Measurements from ENCODE around the gene DENND4B.

DENND4B gene

DNA sequence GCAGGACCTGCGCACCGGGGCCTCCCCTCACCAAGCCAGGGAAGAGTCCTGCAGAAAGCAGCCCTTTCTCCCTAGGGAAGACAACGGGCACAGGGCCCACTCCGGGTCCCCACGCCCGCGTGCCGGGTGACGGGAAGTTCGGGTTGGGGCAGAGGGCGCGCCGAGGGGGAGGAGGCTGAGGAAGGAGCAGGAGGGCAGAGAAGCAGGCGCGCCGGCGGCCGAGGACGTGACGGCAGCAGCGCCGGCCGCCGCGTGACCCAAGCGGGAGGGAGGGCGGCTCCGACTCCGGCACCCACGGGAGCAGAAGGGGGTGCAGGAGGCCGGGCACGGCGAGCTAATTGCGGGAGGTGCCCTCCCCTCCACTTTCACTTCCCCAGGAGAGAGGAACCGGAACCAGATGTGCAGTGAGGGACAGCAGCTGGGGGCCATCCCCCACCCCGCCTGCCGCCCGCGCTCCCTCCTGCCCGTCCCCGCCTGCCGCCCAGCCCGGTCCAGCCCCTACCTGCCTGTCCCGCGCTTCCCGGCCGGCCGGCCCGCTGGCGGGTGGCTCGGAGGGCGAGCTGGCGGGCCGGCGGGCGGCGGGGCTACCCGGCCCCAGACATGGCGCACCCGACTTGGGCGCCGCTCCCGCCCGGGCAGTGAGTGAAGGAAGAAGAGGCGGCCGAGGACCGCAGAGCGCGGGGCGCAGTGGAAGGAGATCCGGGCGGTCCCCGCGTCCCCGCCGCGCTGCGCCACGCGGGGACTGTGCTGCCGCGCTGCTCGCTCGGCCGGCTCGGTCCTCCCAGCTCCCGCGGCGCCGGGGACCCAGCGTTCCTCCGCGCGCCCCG, 510 bp downstream of the DENND4B start:
- DNase-seq (ENCODE audit: low spot score): peak; percentile 69

DNA sequence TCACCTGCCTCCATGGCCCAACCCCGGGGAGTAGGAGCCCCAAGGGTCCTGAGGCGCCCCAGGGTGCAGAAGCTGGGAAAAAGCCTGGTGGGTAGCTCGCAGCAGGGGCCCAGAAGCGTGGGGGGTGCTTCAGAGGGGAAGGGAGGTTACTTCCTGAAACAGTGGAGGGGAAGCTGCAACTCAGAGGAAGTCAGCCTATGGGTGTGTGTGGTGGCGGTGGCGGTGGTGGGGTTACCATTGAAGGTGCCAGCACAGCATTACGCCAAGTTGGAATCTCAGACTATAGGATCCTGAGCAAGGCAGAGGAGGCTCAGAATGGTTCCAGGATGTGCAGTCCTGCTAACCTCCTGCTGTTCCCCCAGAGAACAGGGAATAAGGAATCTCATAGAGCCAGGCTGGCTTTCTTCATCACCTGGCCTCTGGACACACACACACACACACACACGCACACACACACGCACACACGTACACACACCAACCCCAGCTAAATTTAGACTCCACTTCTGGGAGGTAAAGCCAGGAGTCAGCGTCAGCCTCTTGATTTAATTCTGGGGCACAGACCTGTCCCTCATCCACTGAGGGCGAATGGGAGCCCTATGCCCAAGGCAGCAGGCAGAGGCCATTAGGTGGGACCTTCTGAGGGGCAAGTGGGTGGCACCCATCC, 1.3 kb downstream of the DENND4B start:
- DNase-seq (ENCODE audit: low spot score): peak; percentile 81

DNA sequence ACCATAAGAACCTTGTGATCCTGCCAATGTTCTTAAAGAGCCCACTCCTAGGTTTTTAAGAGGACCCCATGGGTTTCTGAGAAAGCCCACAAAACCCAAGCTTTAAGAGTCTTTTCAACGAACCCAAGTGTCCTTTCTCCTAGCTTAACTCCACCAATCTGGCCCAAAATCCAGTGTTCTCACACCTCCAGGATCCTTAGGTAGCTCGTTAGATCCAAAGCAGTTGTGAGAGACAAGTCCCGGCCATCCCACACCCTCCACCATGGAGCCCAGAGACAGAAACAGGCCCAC, 1.7 kb downstream of the DENND4B start:
- no peak for DNase-seq (ENCODE audit: low spot score)

DNA sequence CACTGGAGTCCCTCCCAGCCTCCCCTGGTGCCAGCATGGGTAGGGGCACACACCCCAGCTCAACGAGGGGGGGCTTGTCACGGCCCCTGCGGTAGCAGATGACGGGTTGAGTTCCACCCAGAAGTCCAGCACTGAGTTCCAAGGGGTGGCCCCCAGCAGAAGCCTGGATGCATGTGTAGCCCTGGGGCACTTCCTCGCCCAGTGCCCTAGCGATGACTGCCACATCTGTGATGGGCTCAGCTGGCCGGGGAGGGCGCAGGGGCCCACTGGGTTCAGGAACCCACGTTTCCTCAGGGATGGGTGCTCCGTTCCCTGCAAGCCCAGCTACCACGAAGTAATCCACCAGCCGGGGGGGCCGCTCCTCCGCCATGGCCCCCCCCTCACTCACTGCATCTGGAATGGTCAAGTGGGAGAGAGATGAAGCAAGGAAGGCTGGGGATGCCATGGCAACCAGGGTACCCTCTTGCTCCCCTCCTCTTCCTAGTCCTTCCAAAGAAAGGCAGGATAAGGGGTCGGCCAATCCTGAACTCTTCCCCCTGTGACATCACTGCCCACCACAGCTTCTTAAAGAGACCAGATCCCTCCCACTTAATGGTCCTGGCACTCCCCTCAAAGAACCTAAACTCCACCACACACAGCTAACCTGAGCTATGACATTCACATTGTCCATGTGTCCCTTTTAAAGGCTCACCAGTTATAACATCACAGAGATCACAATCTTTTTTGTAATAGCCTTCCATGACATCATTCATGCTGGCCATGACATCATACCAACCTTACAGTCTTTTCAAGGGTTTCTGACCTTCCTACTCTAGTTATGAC, 2.3 kb downstream of the DENND4B start:
- DNase-seq (ENCODE audit: low spot score): no peak

DNA sequence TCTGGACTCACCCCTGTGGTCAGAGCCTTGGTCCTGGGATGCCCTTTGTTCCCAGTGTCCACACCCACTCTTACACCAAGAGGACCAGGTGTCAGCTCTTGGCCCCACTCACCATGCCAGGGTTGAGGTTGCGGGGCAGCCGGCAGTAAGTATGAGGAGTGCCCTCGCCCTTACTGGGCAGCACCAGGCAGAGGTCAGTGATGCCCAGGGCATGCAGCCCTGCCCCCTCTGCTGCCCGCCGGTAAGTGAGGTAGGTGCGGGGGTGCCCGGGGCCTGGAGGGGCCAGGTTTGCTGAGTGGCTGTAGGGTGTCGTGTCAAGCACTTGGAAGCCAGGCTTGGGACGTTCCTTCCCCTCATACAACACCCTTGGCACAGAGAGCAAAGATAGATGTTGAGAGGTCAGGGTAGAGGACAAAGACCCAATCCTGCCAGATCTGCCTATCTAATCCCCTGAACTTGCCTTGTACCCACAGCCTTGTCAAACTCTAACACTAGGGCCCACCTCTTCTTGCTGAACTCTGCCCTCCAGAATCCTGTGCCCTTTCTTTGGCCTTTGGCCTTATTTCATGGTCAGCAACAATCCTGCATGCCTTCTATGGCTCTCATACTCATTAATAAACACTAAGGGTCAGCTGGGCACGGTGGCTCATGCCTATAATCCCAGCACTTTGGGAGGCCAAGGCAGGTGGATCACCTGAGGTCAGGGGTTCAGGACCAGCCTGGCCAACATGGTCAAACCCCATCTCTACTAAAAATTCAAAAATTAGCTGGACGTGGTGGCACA, 3.6 kb downstream of the DENND4B start:
- DNase-seq (ENCODE audit: low spot score): no peak

DNA sequence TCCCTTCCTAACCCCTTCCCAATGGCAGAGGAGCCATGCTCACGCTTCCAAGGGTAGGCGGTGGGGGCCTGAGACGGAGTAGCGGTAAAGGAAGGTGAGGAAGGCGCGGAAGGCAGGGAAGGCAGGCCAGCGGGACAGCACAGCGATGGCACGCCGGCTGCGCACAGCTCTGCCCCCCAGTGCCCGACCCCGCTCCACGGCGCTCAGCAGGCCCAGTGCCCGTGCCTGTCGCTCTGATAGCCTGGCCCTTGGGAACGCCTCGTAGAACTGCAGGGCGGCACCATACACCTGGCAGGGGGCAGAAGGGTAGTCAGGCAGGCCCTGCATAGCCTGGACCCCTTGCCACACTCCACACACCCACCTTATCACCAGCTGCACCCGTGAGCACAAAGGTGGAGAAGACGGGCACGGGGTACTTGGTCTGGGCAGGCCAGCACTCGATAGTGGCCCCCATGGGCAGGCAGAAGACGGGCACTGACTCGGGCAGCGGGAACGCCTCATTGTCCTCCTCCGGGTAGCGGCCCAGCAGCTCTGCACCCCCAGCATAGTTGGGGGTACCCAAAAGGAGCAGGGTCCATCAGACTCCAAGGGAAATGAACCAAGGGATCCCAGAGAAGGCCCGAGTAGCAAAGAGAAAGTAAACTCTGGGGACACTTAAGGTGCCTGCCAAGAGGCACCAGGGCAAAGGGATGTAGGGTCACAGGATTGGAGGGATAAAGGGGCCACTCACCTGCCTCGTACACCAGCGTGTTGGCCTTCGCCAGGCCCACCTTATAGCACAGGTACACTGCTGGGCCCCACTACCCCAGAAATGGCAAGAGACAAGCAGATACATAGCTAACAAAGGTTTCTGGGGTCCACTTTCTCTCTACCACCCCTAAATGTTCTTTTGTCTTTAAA, 4.4 kb downstream of the DENND4B start:
- DNase-seq (ENCODE audit: low spot score): no peak

DNA sequence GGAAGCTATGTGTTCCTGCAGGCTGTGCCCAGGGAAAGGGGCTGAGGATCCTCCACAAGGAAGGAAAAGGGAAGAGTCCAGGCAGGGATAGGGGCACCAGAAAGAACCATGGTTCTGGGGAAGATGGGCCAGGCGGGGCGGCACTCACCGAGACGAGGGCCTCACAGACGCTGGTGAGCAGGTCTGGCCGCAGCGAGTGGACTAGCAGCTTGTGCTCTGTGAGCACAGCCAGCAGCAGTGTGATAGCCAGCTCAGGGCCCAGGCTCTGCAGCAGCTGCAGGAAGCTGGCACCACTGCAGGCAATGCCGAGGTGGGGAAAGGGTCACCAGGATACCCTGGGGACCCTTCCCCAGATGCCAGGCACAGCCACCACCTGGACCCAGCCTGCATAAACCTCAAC, 5.8 kb downstream of the DENND4B start:
- no peak for DNase-seq (ENCODE audit: low spot score)

DNA sequence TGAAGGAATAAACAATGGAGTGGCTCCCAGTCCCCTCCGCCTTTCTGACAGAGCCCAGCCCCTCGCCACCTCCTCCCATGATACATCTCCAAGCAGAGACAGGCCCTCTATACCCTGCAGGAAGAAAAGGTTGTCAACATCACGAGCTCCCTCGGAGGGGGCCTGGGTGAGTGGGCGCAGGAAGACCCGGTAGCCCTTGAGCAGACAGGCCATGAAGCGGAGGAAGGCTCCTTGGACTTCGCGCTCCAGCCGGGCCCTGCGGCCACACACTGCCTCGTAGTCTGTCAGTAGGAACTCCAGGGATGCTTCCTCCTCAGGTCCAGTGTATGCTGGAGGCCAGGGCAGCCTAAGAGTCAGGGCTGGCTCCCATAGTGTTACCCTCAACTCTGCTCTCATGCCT, 7.0 kb downstream of the DENND4B start:
- DNase-seq (ENCODE audit: low spot score): no peak

DNA sequence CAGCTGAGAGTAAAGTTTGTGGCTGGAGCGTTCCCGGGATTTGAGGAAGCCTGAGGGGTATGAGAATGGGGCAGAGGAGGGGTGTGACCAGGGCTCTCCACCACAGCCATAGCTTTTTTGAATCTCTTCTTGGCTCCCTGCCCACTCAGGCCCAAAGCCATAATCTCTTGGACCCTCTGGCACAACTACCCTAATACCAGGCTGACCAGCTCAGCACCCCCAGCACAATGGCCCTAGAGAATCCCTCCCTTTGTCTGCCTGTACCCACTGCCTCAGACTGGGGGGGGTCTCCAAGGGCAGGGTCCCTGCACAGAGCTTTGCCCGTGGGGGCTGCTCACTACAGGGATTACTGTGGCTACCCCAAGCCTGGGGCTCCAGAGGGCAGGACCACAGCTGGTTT, 7.5 kb downstream of the DENND4B start:
- no peak for DNase-seq (ENCODE audit: low spot score)

DNA sequence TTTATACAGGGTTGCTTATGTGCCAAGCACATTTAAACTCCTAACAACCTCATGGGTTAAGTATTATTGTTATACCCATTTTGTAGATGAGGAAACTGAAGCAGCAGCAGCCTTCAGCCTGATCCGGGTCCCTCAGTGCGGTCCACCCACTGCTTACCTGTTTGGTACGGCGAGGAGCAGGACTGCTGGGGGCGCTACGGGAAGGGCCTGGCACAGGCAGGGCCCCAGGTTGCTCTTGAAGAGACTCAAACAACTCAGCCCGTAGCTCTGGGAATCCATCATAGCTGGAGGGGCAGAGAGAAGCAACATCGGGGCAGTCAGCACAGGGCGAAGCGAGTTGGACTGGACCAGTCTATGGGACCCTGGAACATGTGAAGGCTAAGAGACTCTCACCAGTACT, 9.2 kb downstream of the DENND4B start:
- DNase-seq (ENCODE audit: low spot score): no peak

DNA sequence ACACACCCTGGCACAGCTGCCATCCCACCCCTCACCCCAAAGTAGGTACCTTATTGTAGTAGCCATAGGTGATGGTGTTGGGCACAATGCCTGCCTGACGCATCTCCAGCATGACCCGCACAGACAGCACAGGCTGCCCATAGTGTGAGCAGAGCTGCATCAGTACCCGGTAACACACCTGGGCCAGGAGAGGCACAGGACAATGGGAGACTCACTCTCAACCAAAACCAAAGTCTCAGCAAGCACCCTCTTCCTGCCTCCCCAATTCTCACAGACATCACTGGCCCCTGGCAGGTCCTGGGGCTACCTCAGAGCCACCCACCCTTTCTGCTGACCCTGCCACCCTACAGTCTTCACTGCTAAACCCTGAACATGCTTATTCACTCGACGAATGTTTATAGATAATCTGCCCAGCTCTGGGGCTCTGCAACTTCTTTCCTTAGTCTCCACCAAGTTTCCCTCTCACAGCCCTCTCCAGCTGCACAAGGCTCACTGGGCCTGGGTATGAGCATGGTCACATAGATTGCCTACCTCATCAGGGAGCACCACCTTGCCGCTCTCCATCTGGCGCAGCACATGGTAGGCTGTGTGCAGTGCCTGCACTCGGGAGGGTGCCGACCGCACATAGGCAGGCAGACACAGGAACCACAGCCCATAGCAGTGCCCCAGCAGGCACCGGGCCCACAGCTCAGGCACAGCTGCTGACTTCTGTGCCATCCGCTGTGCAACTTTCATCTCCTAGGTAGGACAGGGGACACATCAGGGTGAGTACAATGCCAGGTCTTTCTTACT, 10.3 kb downstream of the DENND4B start:
- no peak for DNase-seq (ENCODE audit: low spot score)

DNA sequence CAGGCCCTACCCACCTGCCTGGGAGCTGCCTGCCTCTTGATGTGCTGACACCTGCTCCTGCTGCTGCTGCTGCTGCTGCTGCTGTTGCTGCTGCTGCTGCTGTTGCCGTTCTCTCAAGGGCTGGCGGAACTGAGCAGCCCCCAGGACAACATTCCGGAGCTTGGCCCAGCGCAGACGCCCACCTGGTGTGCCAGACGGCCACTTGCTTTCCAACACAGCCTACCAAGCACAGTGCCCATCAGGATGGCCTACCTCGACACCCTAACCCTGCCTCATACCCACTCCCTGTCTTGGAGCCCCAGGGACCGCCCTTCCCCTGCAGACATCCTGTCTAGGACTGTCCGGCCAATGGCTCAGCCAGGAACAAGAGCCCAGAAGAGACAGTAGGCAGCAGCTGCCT, 11.8 kb downstream of the DENND4B start:
- DNase-seq (ENCODE audit: low spot score): no peak

DNA sequence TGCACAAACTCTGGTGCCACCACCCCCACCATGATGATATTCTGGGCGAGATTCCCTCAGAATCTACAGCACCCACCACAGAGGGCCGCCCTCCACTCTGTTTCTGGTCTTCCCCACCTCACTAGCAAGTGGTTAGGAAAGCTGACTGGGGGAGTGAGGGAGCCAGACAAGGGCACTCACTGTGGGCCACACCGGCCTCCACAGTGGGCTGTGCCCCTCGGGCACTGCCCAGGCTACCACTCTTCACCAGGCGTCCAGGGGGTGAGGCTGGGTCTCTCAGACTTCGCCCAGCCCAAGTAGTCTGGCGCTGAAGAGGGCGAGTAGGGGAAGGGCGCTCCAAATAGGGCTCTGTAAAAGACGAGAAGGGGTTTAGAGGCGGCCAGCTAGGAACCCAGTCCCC, 12.6 kb downstream of the DENND4B start:
- DNase-seq (ENCODE audit: low spot score): no peak

DNA sequence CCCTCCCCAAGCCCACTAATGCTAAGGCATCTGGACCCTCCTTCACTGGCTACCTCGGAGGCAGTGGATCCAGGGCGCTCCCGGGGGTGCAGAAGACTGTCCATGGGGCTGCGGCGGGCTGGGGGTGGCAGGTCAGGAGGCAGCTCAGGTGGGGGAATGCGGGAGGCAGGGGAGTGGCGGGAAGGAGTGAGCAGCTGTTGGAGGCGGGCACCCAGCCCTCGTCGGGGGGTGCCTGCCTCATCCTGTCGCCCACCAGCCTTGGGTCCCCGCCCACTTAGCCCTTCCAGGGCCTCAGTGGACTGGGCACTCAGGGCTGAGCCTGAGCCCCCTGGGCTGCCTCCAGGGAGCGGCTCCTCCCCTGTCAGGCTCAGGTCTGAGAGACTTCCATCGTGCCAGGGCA, 13.1 kb downstream of the DENND4B start:
- no peak for DNase-seq (ENCODE audit: low spot score)

DNA sequence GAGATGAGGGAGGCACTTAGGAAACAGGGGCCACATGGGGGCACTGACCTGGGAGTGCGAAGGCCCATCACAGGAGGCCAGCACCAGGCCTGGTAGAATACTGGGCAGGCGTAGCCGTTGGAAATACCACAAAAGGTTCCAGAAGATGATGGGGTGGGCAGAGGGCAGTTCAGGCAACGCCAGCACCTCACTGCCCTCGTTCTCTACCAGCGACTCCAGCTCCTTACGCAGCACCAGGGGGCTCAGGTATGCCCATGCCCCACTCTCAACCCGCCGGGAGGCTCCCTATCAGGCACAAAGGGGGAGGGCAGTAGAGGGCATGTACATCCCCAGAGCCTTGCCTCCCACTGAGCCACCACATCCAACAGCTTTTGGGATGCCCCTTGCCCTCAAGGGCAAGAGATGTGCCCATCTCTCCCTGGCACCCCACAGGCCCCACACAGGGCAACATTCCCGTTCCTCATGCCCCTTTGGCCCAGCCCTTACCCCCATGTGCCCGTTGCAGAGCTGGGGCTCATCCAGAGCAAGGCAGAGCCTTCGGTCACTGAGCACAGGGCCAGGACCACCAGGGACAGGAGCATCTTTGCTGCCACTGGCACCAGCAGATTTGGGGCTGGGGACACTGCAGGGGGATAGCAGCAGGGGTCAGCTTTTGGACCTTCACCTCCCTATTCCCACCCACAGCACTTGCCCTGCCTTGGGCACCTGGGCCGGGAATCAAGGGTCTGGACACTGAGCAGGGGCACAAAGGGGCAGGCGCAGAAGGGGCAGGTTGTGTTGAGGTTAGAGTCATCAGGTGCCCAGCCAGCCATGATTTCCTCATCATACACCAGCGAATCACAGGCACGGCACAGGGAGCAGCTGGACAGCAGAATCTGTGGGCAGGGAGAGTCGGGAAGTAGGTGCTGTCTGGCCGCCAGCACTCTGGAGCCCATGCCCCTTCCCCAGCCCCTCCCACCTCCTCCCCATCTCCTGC, 14.1 kb downstream of the DENND4B start:
- no peak for DNase-seq (ENCODE audit: low spot score)

DNA sequence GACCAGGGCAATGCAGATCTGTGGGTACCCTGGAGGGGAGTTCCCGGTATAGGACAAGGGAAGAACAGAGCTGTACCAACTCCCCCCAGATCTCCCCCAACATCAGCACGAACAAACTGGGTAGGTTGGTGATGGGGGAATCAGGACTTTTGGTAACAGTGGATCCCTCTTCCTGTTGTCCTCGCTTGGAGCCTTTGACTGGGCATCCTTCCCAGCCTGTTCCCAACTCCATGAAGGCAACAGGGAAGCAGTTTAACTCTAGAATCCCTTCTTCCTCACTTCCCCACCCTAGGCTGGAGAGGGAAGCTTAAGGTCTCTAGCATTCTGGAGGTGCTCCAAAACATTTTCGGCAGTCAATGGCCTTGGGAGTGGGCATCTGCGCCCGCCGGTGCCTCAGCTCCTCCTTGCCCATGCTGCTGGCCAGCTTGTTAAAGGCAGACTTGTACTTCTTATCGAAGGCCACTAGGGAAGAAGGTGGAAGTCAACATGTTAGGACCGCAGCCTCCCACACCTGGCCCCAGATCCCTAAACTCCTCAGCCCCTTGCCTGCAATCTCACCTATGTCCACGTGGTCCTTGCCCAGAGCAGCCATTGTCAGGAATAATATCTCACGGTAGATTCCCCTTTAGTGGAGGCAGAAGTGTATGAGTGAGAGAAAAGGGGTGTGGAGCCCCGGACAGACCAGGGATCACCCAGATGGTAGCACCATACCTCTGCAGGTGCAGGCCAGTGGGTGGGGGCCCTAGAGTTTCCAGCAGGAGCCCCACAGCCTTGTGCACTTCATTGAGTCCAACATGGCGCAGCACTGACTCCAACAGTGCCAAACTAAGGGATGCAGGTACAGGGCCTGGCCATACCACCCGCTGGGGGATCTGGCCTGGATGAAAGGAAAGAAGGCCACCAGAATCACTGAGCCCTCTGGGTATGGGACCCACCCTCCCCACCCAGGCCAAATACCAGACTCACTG, 16.3 kb downstream of the DENND4B start:
- no peak for DNase-seq (ENCODE audit: low spot score)

DNA sequence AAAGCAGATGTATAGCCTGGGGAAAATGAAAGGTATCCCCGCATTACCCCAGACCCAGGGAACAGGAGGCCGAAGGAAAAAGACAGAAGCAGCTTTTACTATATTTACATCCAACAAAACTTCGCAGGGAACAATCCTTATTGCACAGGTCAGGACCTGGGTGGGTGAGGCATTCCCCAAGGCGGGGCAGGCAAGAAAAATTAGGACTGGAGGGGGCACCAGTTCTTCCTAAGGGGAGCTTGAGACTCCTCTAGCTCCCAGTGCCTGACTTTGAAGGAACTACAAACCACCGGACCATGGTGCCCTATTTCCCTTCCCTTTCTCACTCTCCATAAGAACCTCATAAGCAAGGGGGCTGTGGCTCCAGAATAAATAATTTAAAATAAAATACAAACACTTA, 17.1 kb downstream of the DENND4B start:
- DNase-seq (ENCODE audit: low spot score): no peak

DNA sequence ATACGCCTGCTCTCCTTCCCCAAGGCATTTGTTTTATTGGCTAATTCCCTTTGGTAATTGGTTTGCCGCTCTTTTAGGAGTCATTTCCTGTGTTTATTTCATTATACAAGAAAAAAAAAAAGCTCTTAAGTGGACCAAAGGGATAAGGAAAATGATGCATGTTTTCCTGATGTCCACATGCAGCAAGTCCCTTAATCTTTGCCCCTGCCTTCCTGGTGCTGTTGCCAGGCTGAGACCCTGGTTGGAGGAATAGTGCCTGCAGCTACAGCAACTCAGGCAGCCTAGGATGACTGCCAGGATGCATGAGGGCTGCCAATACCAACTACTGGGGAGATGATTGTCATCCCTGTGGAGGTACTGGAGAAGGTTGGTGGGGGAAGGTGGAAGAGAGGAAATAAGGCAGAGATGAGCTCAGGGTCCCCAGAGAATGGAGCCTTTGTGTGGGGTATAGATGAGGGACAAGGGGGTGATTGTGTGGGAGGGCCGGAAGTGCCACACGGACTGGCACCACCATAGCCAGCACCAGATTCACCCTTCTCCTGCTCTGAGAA, 17.7 kb downstream of the DENND4B start:
- no peak for DNase-seq (ENCODE audit: low spot score)

Data from CD4-positive, alpha-beta T cell treated with Interleukin-15 for 4 hours (primary cell).